Occipital lobe (tissue), 2 donors: Measurements from ENCODE around the gene RPL37A. TPM values are rescaled to one million over a fixed set of nuclear protein-coding genes. Genes with fewer than 3 reads are reported as not detected.
A peak's percentile ranks its signal among the peaks of the same experiment; 100 is the strongest.
"Not testable (repeated sequence)": the region's sequence is repeated elsewhere in the genome, so short reads cannot be mapped to it uniquely, and the experiment has no call there.

Source experiments
- DNase-seq: peaks from one replicate; lab custom pipeline; 2025; lab: John Stamatoyannopoulos, UW
- total RNA-seq: library from RNA; depleted of rRNA; stranded (reverse); fragments of >200 nt; gene quantifications from one replicate; pipeline ENCODE4 v1.2.3, GENCODE V29; 2014

Gene RPL37A
- total RNA-seq, 1 donor from 2014 or later: 3,318 TPM

- no peak for DNase-seq
These were observed 18.2 kb downstream of the RPL37A start for GRCh38 chr2:216516730-216517350.

- no peak for DNase-seq
These were observed 19.0 kb downstream of the RPL37A start for GRCh38 chr2:216517447-216518225.

GRCh38 chr2:216518566-216519119, 20.0 kb downstream of the RPL37A start:
- not testable (repeated sequence) for DNase-seq

GRCh38 chr2:216519154-216519762, 20.6 kb downstream of the RPL37A start:
- peak; percentile 14 for DNase-seq

- DNase-seq: no peak
These were observed 21.5 kb downstream of the RPL37A start for GRCh38 chr2:216520112-216520511.

GRCh38 chr2:216522892-216523502, 24.4 kb downstream of the RPL37A start:
- no peak for DNase-seq

GRCh38 chr2:216525972-216526371, 27.3 kb downstream of the RPL37A start:
- DNase-seq: no peak

- no peak for DNase-seq
These were observed 28.3 kb downstream of the RPL37A start for GRCh38 chr2:216526939-216527338.

GRCh38 chr2:216527600-216527999, 29.0 kb downstream of the RPL37A start:
- DNase-seq: no peak

- no peak for DNase-seq
These were observed 33.9 kb downstream of the RPL37A start for GRCh38 chr2:216532562-216532961.

- DNase-seq: no peak
These were observed 35.0 kb downstream of the RPL37A start for GRCh38 chr2:216533609-216534008.

- no peak for DNase-seq
These were observed 36.2 kb downstream of the RPL37A start for GRCh38 chr2:216534809-216535208.

- DNase-seq: no peak
These were observed 36.9 kb downstream of the RPL37A start for GRCh38 chr2:216535454-216535995.

GRCh38 chr2:216536734-216537210, 38.1 kb downstream of the RPL37A start:
- DNase-seq: no peak

- no peak for DNase-seq
These were observed 38.7 kb downstream of the RPL37A start for GRCh38 chr2:216537366-216537765.

- DNase-seq: no peak
These were observed 39.9 kb downstream of the RPL37A start for GRCh38 chr2:216538538-216538937.

- DNase-seq: no peak
These were observed 40.5 kb downstream of the RPL37A start for GRCh38 chr2:216539120-216539519.

- DNase-seq: no peak
These were observed 41.2 kb downstream of the RPL37A start for GRCh38 chr2:216539791-216540241.

GRCh38 chr2:216540920-216541319, 42.3 kb downstream of the RPL37A start:
- no peak for DNase-seq

GRCh38 chr2:216541505-216541904, 42.9 kb downstream of the RPL37A start:
- DNase-seq: no peak

- DNase-seq: no peak
These were observed 46.7 kb downstream of the RPL37A start for GRCh38 chr2:216545359-216545758.
